ENCODE data around the gene CTNS.

DNA sequence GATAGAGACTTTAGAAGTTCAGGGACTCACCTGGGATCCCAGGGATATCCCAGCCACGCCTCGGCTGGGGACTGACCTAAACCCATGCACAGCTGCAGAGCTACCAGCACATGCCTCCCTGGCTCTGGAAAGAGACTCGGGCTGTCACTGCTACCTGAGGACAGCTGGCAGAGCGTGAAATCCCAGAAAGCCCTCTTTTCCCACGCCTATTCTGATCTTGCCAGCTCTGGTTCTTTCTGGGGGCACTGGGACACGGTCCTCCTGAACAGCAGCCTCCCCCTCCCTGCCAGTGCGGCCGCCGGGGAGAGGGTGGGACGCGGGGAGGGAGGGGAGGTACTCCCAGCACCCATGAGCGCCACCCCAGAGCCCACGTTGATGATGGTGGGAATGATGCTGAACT lies 48.6 kb downstream of the CTNS start:
- TF ChIP-seq, protein P1, sequence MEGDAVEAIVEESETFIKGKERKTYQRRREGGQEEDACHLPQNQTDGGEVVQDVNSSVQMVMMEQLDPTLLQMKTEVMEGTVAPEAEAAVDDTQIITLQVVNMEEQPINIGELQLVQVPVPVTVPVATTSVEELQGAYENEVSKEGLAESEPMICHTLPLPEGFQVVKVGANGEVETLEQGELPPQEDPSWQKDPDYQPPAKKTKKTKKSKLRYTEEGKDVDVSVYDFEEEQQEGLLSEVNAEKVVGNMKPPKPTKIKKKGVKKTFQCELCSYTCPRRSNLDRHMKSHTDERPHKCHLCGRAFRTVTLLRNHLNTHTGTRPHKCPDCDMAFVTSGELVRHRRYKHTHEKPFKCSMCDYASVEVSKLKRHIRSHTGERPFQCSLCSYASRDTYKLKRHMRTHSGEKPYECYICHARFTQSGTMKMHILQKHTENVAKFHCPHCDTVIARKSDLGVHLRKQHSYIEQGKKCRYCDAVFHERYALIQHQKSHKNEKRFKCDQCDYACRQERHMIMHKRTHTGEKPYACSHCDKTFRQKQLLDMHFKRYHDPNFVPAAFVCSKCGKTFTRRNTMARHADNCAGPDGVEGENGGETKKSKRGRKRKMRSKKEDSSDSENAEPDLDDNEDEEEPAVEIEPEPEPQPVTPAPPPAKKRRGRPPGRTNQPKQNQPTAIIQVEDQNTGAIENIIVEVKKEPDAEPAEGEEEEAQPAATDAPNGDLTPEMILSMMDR (IDR thresholded peaks at IDR 0.05): no peak
- no peak for TF ChIP-seq ZFX (IDR thresholded peaks at IDR 0.05; ENCODE audit: borderline replicate concordance)

Measured in 22Rv1 (cell line).